ENCODE measurements around the gene JKAMP.

Gene JKAMP

DNA sequence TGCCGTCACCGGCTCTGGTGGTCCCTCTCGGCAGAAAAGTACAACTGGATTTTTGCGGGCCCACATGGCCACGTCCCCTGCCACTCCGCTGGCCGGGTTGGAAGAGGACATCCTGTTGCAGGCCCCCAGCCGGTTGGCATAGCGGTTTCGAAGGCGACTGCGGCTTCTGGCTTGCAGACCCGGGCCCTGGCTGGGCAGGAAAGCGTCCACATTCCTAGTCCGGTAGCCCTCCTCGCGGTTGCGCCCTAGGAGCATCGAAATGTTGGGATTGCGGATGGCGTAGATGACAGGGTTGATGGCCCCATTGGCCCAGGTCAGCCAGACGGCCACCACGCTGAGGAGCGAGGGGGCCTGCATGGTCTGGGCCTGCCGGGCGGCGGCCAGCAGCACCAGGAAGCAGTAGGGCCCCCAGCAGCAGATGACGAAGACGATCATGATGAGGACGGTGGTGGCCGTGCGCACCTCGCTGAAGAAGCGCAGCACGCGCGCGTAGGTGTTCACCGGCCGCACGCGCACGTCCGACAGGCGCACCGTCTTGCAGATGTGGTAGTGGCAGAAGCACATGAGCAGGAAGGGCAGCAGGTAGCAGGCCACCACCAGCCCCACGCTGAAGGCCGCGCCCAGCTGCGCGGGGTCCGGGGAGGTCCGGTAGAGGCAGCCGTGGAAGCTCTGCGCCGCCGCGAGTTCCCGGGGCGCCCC lies 20.4 kb upstream of the JKAMP start:
- H3K4me3 ChIP-seq (ENCODE audit: control insufficient read depth, low read depth, low read length), result peak overlapping the region; percentile 8; the same call in 1 of the 2 replicates
- no peak for DNase-seq (ENCODE audit: low read depth)
- TF ChIP-seq, protein P1, sequence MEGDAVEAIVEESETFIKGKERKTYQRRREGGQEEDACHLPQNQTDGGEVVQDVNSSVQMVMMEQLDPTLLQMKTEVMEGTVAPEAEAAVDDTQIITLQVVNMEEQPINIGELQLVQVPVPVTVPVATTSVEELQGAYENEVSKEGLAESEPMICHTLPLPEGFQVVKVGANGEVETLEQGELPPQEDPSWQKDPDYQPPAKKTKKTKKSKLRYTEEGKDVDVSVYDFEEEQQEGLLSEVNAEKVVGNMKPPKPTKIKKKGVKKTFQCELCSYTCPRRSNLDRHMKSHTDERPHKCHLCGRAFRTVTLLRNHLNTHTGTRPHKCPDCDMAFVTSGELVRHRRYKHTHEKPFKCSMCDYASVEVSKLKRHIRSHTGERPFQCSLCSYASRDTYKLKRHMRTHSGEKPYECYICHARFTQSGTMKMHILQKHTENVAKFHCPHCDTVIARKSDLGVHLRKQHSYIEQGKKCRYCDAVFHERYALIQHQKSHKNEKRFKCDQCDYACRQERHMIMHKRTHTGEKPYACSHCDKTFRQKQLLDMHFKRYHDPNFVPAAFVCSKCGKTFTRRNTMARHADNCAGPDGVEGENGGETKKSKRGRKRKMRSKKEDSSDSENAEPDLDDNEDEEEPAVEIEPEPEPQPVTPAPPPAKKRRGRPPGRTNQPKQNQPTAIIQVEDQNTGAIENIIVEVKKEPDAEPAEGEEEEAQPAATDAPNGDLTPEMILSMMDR (IDR thresholded peaks at IDR 0.05; ENCODE audit: control insufficient read depth, insufficient read depth, low read depth, low read length, missing control alignments), result no peak

DNA sequence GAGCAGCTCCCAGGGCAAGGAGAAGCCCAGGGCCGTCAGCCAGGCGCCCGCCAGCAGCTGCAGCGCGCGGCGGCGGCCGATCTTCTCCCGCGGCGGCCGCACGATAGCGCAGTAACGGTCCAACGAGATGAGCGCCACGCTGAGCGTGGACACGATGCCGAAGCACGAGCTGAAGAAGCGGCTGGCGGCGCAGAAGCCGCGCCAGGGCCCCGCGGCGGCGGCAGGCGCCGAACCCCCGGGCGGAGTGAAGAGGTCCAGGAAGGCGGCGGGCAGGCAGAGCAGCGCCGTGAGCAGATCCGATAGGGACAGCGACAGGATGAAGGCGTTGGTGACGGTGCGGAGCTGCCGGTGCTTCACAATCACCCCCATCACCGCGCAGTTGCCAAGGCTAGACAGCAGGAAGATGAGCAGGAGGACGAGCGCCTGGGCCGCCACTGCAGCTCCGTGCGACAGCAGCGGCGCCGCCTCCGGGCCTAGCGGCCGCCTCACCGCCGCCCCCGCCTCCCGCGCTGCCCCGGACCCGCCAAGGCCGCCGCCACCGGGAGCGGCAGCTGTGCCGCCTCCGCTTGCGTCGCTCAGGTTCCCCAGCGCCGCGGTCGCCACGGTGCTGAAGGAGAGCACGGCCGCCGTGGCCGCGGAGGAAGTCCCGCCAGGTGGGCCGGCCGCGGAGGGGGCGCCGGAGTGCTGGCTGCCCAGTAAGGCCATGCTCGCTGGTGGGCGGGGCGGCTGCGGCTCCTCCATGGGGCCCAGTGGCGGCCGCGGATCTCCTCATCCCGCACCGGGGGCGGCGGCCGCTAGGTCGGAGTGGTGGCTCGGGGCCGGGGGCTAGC lies 19.6 kb upstream of the JKAMP start:
- peak overlapping the region; percentile 15 for H3K4me3 ChIP-seq (ENCODE audit: control insufficient read depth, low read depth, low read length)
- DNase-seq (ENCODE audit: low read depth), result no peak
- TF ChIP-seq, protein P1 (IDR thresholded peaks at IDR 0.05; ENCODE audit: control insufficient read depth, insufficient read depth, low read depth, low read length, missing control alignments), result no peak

DNA sequence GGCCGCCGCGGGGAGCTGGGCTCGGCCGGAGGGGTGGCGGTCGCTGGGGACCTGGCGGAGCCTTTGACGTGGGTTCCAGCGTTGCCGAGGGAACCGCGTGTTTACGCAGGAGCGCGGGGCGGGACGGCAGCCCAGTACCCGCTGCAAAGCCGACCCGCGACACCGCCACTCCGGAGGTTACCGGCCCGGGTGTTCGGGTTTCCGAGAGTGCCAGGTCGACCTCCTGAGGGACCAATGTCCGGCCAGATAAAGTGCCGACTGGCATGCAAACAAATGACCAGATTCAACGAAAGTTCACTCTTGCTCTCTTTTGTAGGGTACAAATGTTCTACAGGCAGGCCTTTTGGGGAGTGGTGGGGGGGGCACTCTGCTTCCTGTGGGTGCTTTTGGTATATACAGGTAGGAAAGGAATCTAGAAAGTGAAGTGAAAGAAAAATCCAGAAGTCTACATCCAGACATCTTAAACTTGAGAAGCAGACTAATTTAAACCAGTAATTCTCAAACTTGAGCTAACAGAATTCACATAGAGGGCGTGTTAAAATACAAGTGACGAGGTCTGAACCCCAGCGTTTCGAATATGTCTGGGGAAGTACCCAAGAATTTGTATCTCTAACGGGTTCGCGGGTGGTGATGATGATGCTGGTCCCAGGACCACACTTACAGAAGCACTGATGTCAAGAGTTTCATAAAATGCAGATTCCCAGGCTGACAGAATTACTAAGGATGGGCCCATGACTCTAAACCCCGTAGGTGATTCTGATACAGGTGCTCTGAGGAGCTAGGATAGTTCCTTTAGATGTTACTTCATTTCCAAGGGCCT lies 18.8 kb upstream of the JKAMP start, which contains the start of gene GPR135:
Gene GPR135 (minus strand): TSS at position 65 of the 820 bp plus-strand sequence. CDS start 154 bp downstream, outside the sequence.
- peak within 1 kb of the TSS; percentile 15 for H3K4me3 ChIP-seq (ENCODE audit: control insufficient read depth, low read depth, low read length)
- TF ChIP-seq, protein P1 (IDR thresholded peaks at IDR 0.05; ENCODE audit: control insufficient read depth, insufficient read depth, low read depth, low read length, missing control alignments), result no peak
- no peak for DNase-seq (ENCODE audit: low read depth)

DNA sequence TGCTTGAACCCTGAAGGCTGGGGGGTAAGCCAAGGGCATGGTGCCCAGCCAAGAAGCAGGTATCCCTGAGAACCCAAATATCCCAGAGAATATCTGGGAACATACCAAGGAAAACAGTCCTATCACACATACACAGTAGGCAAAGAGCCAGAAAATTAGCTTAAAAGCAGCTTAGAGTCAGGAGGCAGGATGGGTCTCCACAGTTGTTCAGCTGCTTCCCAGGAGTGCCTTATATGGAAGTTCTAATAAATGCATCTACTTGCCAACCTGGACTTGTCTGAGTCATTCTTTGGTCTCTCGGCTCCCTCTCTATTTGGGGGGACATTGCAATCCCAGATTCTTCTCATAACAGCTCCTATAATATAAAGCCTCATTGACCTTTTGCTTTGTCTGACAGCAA lies 10.1 kb upstream of the JKAMP start:
- H3K4me3 ChIP-seq (ENCODE audit: control insufficient read depth, low read depth, low read length), result no peak overlapping the region
- DNase-seq (ENCODE audit: low read depth), result no peak
- TF ChIP-seq, protein P1 (IDR thresholded peaks at IDR 0.05; ENCODE audit: control insufficient read depth, insufficient read depth, low read depth, low read length, missing control alignments), result no peak

DNA sequence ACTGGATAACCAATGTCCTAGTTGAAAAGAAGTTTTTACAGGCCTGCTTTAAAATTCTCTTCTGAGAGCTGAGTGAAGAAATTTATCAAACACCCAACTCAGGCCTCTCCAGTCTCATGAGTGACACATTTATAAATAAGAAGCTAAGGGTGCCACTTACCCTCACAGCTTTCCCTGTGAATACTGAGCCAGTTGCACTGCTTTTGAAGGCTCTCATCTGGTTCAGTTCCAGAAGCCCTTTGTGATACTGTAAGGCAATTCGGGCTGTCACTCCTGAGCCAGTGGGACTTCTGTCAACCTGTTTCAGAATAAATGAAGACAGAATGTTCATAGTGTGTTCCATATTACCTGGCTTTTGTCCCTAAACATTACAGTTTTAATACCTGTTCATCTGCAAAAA lies 8.6 kb upstream of the JKAMP start:
- DNase-seq (ENCODE audit: low read depth), result no peak
- TF ChIP-seq, protein P1 (IDR thresholded peaks at IDR 0.05; ENCODE audit: control insufficient read depth, insufficient read depth, low read depth, low read length, missing control alignments), result no peak
- H3K4me3 ChIP-seq (ENCODE audit: control insufficient read depth, low read depth, low read length), result no peak overlapping the region

DNA sequence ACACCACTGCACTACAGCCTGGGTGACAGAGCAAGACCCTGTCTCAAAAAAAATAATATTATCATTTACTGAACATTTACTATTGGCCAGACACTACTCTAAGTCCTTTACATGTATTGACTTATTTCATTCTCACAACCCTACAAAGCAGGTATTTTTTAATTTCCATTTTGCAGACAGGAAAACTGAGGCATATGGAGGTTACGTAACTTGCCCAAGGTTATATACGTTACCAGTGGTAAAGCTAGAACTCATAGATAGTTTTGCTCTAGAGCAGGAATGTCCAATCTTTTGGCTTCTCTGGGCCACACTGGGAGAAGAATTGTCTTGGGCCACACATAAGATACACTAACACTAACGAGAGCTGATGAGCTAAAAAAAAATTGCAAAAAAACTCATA lies 5.8 kb upstream of the JKAMP start:
- DNase-seq (ENCODE audit: low read depth), result no peak
- TF ChIP-seq, protein P1 (IDR thresholded peaks at IDR 0.05; ENCODE audit: control insufficient read depth, insufficient read depth, low read depth, low read length, missing control alignments), result no peak
- no peak overlapping the region for H3K4me3 ChIP-seq (ENCODE audit: control insufficient read depth, low read depth, low read length)

All from AG09309 (cell line).